Liver (tissue), 9 donors: Measurements from ENCODE around the gene CCM2. TPM values are rescaled to one million over a fixed set of nuclear protein-coding genes. Genes with fewer than 3 reads are reported as not detected.

ENCODE experiments used
- DNase-seq: peaks from one replicate; pipeline ENCODE4 v3.0.0-alpha.2; 2017; ENCODE audit warnings: low spot score
- H3K27ac ChIP-seq, 2 donors: one replicate each; pipeline ENCODE4 v1.7.0; 2013; ENCODE audit warnings: inconsistent platforms in 2 of 2, low read length in 2 of 2, control low read depth in 1 of 2, low read depth in 1 of 2, mild to moderate bottlenecking in 1 of 2
- H3K27me3 ChIP-seq, 4 donors: one replicate each; pipeline versions ENCODE4 v1.6.1 to v1.7.0; 2013; ENCODE audit warnings: low read length in 3 of 4, inconsistent platforms in 1 of 4, mild to moderate bottlenecking in 1 of 4, moderate library complexity in 1 of 4; ENCODE audit not compliant: control insufficient read depth in 4 of 4, insufficient read depth in 4 of 4
- H3K36me3 ChIP-seq, 4 donors: one replicate each; pipeline versions ENCODE4 v1.6.1 to v1.7.0; 2013; ENCODE audit warnings: low read length in 3 of 4, mild to moderate bottlenecking in 3 of 4, low read depth in 1 of 4, moderate library complexity in 1 of 4; ENCODE audit not compliant: control insufficient read depth in 4 of 4, insufficient read depth in 3 of 4
- H3K4me1 ChIP-seq, 4 donors: one replicate each; pipeline versions ENCODE4 v1.6.1 to v1.7.0; 2013; ENCODE audit warnings: low read length in 3 of 4, mild to moderate bottlenecking in 3 of 4, moderate library complexity in 1 of 4; ENCODE audit not compliant: control insufficient read depth in 4 of 4, insufficient read depth in 4 of 4
- H3K4me3 ChIP-seq, 3 donors: one replicate each; pipeline versions ENCODE4 v1.6.1 to v1.7.0; 2013; ENCODE audit warnings: low read length in 3 of 3, control low read depth in 1 of 3, low read depth in 1 of 3, mild to moderate bottlenecking in 1 of 3
- H3K9ac ChIP-seq, 2 donors: one replicate each; pipeline ENCODE4 v1.7.0; 2013; ENCODE audit warnings: low read length in 2 of 2, mild to moderate bottlenecking in 2 of 2, moderate library complexity in 2 of 2, control low read depth in 1 of 2, low read depth in 1 of 2
- H3K9me3 ChIP-seq, 4 donors: one replicate each; pipeline versions ENCODE4 v1.6.1 to v1.7.0; 2013; ENCODE audit warnings: low read length in 3 of 4; ENCODE audit not compliant: control insufficient read depth in 4 of 4
- ATF3 ChIP-seq: IDR thresholded peaks from 2 replicates; pipeline ENCODE4 v1.6.1; 2016; ENCODE audit warnings: antibody characterized with exemption
- EGR1 ChIP-seq, 2 donors: IDR thresholded peaks; 2 replicates each; pipeline ENCODE4 v1.6.1; 2016 to 2018; ENCODE audit warnings: antibody characterized with exemption in 2 of 2, low read depth in 2 of 2
- FOXA2 ChIP-seq: IDR thresholded peaks from 2 replicates; pipeline ENCODE4 v1.6.1; 2016; ENCODE audit warnings: antibody characterized with exemption
- GABPA ChIP-seq, 2 donors: IDR thresholded peaks in 1 of 2; conservative IDR thresholded peaks in 1 of 2; 2 replicates each; pipeline ENCODE4 v1.6.1; 2016; ENCODE audit warnings: antibody characterized with exemption in 2 of 2, mild to moderate bottlenecking in 1 of 2, moderate library complexity in 1 of 2
- HNF4A ChIP-seq, 2 donors: conservative IDR thresholded peaks; 2 replicates each; pipeline ENCODE4 v1.6.1; 2016; ENCODE audit warnings: antibody characterized with exemption in 2 of 2, mild to moderate bottlenecking in 2 of 2
- HNF4G ChIP-seq: IDR thresholded peaks from 2 replicates; pipeline ENCODE4 v1.6.1; 2016; ENCODE audit warnings: antibody characterized with exemption
- JUND ChIP-seq, 2 donors: IDR thresholded peaks; 2 replicates each; pipeline ENCODE4 v1.6.1; 2016; ENCODE audit warnings: antibody characterized with exemption in 2 of 2
- MAX ChIP-seq: IDR thresholded peaks from 2 replicates; pipeline ENCODE4 v1.6.1; 2016; ENCODE audit warnings: antibody characterized with exemption
- NR2F2 ChIP-seq: IDR thresholded peaks from 2 replicates; pipeline ENCODE4 v1.6.1; 2016; ENCODE audit warnings: antibody characterized with exemption
- RAD21 ChIP-seq, 2 donors: IDR thresholded peaks; 2 replicates each; pipeline ENCODE4 v1.6.1; 2016; ENCODE audit warnings: antibody characterized with exemption in 2 of 2, mild to moderate bottlenecking in 2 of 2
- RXRA ChIP-seq, 2 donors: IDR thresholded peaks; 2 replicates each; pipeline ENCODE4 v1.6.1; 2017 to 2018; ENCODE audit warnings: antibody characterized with exemption in 2 of 2, mild to moderate bottlenecking in 1 of 2
- SP1 ChIP-seq: IDR thresholded peaks from 2 replicates; pipeline ENCODE4 v1.6.1; 2018; ENCODE audit warnings: antibody characterized with exemption, mild to moderate bottlenecking
- TAF1 ChIP-seq: conservative IDR thresholded peaks from 2 replicates; pipeline ENCODE4 v1.6.1; 2016; ENCODE audit warnings: antibody characterized with exemption, mild to moderate bottlenecking
- YY1 ChIP-seq: IDR thresholded peaks from 2 replicates; pipeline ENCODE4 v1.6.1; 2016; ENCODE audit warnings: antibody characterized with exemption, mild to moderate bottlenecking
- WGBS: extraction: QIAGEN DNeasy Blood & Tissue Kit; methylation state at CpG from one replicate; pipeline ENCODE4 v1.1.7; 2013; 5-methylcytosine and 5-hydroxymethylcytosine counted together
- polyA plus RNA-seq, 2 donors: library from polyadenylated mRNA; stranded (reverse) in 1 of 2; unstranded in 1 of 2; fragments of 200-250 nt in 1 of 2; fragments of >200 nt in 1 of 2; fragmentation: Nextera tagmentation in 1 of 2; extraction: Ambion mirVana in 1 of 2; gene quantifications; one replicate each; pipeline versions ENCODE4 v1.2.1 to v1.2.3, GENCODE V29; 2013 to 2015
- total RNA-seq, 2 donors: library from RNA; depleted of rRNA; stranded (reverse); fragments of >200 nt; gene quantifications; one replicate each; pipeline ENCODE4 v1.2.3, GENCODE V29; 2014
- TF ChIP-seq, protein P1 (sequence below): IDR thresholded peaks from 2 replicates; pipeline ENCODE4 v1.6.1; 2016; ENCODE audit warnings: antibody characterized with exemption, mild to moderate bottlenecking
- TF ChIP-seq, protein P2 (sequence below): fragments of 150-350 bp; IDR thresholded peaks from 2 replicates; pipeline ENCODE4 v1.5.1; 2017; ENCODE audit warnings: improper control_type of control experiment, low read depth, low read length; ENCODE audit not compliant: missing input control
- TF ChIP-seq, protein P3 (sequence below): IDR thresholded peaks from 2 replicates; pipeline ENCODE4 v1.6.1; 2016; ENCODE audit warnings: antibody characterized with exemption
- donor health status: healthy.
- donor health status: healthy.
- donor health status: healthy.
- donor health status: healthy.
- donor health status: healthy.

Gene CCM2
- total and polyA plus RNA-seq, 4 donors = 26.3 to 65.0 (median 47.5) TPM

GRCh38 chr7:45076946-45077345, 76.9 kb downstream of the CCM2 start:
- Histone ChIP-seq H3K4me1 (no peaks in the 10 kb centered on the region), H3K4me3 (no peak overlapping the region), H3K9me3 (no peaks in the 10 kb centered on the region), H3K27me3 (no peaks in the 10 kb centered on the region), H3K27ac (no peak overlapping the region), H3K36me3 (peaks cover 7 to 50% (median 33%) of the 10 kb centered on the region in 4 donors), H3K9ac (no peak overlapping the region)
- WGBS = 95% methylated on average over 5 of the region's 5 CpGs
- DNase-seq = no peak
- TF ChIP-seq, protein P1, sequence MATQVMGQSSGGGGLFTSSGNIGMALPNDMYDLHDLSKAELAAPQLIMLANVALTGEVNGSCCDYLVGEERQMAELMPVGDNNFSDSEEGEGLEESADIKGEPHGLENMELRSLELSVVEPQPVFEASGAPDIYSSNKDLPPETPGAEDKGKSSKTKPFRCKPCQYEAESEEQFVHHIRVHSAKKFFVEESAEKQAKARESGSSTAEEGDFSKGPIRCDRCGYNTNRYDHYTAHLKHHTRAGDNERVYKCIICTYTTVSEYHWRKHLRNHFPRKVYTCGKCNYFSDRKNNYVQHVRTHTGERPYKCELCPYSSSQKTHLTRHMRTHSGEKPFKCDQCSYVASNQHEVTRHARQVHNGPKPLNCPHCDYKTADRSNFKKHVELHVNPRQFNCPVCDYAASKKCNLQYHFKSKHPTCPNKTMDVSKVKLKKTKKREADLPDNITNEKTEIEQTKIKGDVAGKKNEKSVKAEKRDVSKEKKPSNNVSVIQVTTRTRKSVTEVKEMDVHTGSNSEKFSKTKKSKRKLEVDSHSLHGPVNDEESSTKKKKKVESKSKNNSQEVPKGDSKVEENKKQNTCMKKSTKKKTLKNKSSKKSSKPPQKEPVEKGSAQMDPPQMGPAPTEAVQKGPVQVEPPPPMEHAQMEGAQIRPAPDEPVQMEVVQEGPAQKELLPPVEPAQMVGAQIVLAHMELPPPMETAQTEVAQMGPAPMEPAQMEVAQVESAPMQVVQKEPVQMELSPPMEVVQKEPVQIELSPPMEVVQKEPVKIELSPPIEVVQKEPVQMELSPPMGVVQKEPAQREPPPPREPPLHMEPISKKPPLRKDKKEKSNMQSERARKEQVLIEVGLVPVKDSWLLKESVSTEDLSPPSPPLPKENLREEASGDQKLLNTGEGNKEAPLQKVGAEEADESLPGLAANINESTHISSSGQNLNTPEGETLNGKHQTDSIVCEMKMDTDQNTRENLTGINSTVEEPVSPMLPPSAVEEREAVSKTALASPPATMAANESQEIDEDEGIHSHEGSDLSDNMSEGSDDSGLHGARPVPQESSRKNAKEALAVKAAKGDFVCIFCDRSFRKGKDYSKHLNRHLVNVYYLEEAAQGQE = no peak

DNA sequence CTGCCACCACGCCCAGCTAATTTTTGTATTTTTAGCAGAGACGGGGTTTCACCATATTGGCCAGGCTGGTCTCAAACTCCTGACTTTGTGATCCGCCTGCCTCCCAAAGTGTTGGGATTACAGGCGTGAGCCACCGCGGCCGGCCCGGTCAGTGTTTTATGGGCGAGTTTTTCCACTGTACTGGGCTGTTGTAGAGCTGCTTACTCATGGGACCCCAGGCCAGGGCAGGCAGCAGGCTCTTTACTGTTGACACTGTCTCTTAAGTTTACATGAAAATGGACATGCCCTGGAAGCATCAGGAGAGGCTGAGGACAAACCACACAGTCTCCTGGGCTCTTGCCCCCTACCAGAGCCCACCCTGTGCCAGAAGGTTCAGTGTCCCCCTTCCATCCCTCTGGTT, 77.6 kb downstream of the CCM2 start:
- no peak for DNase-seq
- no peak overlapping the region for H3K4me3 ChIP-seq
- WGBS = 91% methylated on average over 9 of the region's 9 CpGs
- no peaks in the 10 kb centered on the region for H3K9me3 ChIP-seq
- no peak overlapping the region for H3K9ac ChIP-seq
- H3K4me1 ChIP-seq = no peaks in the 10 kb centered on the region
- H3K27me3 ChIP-seq = no peaks in the 10 kb centered on the region
- peaks cover 7 to 44% (median 30%) of the 10 kb centered on the region in 4 donors for H3K36me3 ChIP-seq
- TF ChIP-seq, protein P2, sequence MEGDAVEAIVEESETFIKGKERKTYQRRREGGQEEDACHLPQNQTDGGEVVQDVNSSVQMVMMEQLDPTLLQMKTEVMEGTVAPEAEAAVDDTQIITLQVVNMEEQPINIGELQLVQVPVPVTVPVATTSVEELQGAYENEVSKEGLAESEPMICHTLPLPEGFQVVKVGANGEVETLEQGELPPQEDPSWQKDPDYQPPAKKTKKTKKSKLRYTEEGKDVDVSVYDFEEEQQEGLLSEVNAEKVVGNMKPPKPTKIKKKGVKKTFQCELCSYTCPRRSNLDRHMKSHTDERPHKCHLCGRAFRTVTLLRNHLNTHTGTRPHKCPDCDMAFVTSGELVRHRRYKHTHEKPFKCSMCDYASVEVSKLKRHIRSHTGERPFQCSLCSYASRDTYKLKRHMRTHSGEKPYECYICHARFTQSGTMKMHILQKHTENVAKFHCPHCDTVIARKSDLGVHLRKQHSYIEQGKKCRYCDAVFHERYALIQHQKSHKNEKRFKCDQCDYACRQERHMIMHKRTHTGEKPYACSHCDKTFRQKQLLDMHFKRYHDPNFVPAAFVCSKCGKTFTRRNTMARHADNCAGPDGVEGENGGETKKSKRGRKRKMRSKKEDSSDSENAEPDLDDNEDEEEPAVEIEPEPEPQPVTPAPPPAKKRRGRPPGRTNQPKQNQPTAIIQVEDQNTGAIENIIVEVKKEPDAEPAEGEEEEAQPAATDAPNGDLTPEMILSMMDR = no peak
- no peak for TF ChIP-seq HNF4A (conservative IDR thresholded peaks at IDR 0.05)
- TF ChIP-seq FOXA2 = no peak
- TF ChIP-seq HNF4G = no peak
- no peak for TF ChIP-seq RXRA (IDR thresholded peaks at IDR 0.05)
- TF ChIP-seq JUND (IDR thresholded peaks at IDR 0.05) = no peak
- TF ChIP-seq NR2F2 = no peak
- no peak for TF ChIP-seq MAX
- TF ChIP-seq RAD21 (IDR thresholded peaks at IDR 0.05) = no peak
- TF ChIP-seq EGR1 (IDR thresholded peaks at IDR 0.05; ENCODE audit: low read depth in 2 of 2) = no peak
- TF ChIP-seq ATF3 = no peak
- no peak for TF ChIP-seq YY1
- TF ChIP-seq, protein P1 = no peak
- no peak for TF ChIP-seq SP1
- no peak for TF ChIP-seq TAF1
- TF ChIP-seq, protein P3, sequence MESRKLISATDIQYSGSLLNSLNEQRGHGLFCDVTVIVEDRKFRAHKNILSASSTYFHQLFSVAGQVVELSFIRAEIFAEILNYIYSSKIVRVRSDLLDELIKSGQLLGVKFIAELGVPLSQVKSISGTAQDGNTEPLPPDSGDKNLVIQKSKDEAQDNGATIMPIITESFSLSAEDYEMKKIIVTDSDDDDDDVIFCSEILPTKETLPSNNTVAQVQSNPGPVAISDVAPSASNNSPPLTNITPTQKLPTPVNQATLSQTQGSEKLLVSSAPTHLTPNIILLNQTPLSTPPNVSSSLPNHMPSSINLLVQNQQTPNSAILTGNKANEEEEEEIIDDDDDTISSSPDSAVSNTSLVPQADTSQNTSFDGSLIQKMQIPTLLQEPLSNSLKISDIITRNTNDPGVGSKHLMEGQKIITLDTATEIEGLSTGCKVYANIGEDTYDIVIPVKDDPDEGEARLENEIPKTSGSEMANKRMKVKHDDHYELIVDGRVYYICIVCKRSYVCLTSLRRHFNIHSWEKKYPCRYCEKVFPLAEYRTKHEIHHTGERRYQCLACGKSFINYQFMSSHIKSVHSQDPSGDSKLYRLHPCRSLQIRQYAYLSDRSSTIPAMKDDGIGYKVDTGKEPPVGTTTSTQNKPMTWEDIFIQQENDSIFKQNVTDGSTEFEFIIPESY = no peak
- no peak for TF ChIP-seq GABPA (IDR thresholded peaks at IDR 0.05 in 1 of 2, conservative IDR thresholded peaks at IDR 0.05 in 1 of 2)
- H3K27ac ChIP-seq = no peak overlapping the region
